Activated CD4-positive, alpha-beta T cell treated with anti-CD3 and anti-CD28 coated beads, Interleukin-2, Interleukin-6, amounts not matched to agents 100 ng/mL and 50 ng/mL, durations not matched to agents 16 hours and 8 hours (primary cell): Measurements from ENCODE around the gene POLD3.

Source experiments
- DNase-seq: peaks from one replicate; pipeline ENCODE4 v3.0.0-alpha.2; 2020

Gene POLD3

DNA sequence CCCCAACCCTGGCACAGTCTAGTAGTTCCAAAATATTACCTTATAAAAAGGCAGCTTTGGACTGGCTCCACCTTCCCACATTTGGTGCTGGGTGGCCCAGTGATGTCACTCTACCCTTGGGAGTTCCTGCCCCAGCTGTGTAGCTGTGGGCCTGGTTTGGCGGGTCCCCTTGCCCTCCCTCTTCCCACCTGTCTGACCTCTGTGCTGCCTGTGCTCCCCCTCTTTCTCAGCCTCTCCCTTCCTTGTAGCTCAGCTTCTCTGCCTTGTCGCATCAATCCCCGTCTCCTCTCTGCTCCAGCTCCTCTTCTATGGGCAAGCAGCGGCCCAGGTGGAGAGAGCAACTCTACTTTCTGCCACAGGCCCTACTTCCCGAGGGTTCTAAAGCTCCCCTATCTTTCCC, 84.2 kb downstream of the POLD3 start:
- no peak for DNase-seq

DNA sequence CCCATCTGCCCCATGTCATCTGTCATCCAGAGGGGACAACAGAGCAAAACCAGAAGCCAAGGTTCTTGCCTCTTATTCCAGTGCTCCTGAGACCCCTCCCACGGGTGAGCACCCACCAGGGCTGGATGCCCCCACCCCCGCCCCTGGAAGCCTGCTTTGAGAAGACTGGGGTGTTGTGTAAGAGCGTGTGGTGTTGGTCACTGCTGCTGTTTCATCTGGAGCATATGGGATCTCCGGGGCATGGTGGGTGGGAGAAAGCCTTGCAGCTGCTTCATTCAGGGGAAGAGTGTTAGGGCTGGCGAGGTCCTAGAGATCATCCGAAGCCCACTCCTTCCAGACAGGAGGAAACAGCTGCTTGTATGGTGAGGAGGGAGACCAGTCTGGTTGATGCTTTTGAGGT, 84.7 kb downstream of the POLD3 start:
- no peak for DNase-seq

DNA sequence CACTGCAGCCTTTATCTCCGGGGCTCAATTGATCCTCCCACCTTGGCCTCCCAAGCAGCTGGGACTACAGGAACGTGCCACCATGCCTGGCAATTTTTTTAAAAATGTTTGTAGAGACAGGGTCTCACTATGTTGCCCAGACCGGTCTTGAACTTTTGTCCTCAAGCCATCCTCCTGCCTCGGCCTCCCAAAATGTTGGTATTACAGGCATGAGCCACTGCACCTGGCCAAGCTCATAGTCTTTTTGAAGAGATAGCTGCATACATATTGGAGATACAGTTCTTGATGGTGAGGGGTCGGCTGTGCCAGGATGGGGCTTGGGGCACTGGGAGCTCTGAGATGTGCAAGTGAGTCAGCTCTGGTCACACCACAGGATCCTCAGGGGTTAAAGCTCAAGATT, 85.7 kb downstream of the POLD3 start:
- no peak for DNase-seq

DNA sequence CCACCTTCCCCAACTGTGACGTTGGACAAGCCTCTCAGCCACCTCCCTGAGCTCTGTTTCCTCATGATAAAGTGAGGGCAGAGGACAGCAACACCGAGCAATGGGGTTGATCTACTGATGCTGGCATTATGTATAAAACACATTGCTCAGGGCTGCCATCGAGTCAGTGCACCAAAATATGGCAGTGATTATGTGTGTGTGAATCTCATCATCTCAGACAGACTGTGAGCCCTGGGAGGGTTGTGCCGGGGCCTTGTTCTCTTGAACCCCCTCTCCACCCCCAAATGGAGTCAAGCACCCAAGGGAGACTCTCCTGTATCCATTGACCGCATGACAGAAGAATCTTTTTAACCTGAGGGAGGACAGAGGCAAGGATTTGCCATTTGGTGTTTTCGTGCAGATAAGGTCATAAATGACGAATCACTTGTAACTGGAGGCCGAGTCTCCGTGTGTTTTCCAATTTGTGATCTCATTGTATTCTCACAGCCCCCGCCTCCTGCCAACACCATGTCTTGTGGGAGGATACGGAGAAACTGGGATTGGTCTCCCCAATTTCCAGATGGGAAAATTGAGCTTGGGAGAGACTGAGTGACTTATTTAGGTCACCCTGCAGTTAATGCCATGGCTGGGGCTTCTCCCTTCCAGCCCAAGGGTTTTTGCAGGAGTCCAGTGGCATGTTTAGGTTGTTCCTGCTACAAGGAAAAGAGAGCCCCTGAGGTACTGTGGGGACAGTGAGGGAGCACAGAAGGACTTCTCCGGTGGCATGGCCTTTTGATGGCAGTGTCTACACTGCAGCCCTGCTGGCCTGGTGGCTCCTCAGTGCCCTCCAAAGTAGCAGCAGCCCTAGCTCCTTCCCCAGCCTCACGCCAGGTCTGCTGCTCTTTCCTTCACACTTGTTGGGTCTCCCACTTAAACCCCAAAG, 86.5 kb downstream of the POLD3 start:
- no peak for DNase-seq

DNA sequence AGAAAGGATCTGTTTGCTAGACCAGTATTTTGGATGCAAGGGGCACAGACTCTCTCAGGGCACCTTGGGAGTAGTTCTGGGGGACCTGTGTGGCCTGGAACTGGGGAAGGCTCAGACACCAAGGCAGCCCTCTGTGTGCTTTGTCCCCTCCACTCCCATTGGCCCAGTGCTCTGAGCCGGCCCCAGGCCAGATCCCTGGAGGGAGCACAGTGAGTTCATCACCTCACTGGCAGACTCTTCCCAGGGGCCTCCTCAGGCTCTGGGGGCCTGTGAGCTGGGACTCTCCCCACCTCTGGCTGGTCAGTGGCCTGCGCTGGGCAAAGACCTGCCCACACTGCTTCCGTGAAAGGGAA, 87.1 kb downstream of the POLD3 start:
- DNase-seq = no peak

DNA sequence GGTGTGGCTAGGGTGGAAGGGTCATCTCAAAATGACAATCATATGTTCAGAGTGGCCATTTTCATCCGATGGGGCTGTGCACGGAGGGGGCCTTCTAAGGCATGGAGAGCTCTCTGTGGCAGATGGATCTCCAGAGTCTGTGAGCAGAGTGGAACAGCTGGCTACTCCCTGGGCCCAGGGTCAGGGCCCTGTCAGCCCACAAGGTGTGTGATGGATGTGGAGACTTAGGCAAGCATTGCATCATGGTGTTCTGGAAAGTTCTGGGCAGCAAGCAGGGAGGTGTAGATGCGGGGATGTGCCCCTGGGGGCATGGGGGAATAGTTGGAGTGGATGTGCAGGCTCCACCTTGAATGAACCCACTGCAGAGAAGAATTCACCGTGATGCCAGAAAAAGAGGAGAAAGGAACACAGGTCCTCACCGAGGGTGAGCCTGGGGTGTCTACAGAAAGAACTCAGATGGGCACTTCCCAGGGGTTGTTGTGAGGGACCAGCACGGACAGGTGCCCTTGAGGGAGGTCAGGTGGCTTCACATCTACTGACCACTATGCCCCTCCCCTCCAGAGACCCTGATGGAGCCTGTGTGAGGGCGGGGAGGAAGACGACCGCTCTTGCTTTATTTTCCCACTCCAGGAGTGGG, 87.8 kb downstream of the POLD3 start:
- no peak for DNase-seq

DNA sequence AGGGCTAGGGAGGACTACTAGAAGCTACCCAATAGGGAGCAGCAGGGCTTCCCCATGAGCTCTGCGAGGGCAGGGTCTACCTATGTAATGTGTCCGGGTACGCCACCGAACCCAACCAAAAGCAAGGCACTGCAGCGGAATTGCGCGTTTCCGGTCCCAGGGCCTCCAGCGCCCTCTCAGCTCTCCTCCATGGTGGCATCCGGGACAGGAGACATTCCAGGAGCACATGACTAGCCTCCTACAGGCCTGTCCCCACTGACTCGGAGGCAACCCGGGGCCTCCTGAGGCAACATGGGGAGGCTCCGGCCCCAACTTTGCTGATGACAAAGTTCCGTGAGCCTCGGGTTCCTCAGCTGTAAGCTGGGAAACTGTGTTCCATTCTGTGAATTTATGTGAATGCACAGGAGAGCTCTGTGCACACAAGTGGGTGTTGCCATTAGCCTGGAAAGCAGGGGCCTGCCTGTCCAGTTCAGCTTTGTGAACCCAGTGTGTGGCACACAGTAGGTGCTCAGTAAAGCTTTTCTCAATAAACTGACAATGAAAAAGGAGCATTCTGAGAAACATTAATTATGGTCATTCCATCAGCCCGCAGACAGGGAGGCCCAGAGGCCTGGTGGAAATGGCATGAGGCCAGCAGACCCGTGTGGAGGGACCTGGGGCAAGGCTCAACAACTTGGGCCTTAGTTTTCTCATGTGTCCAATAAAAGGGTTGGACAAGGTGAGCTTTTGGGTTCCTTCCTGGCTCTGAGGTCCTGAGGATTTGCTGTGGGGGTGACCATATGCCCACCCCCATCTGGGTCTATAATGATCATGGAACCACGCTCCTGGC, 88.5 kb downstream of the POLD3 start:
- DNase-seq = no peak

DNA sequence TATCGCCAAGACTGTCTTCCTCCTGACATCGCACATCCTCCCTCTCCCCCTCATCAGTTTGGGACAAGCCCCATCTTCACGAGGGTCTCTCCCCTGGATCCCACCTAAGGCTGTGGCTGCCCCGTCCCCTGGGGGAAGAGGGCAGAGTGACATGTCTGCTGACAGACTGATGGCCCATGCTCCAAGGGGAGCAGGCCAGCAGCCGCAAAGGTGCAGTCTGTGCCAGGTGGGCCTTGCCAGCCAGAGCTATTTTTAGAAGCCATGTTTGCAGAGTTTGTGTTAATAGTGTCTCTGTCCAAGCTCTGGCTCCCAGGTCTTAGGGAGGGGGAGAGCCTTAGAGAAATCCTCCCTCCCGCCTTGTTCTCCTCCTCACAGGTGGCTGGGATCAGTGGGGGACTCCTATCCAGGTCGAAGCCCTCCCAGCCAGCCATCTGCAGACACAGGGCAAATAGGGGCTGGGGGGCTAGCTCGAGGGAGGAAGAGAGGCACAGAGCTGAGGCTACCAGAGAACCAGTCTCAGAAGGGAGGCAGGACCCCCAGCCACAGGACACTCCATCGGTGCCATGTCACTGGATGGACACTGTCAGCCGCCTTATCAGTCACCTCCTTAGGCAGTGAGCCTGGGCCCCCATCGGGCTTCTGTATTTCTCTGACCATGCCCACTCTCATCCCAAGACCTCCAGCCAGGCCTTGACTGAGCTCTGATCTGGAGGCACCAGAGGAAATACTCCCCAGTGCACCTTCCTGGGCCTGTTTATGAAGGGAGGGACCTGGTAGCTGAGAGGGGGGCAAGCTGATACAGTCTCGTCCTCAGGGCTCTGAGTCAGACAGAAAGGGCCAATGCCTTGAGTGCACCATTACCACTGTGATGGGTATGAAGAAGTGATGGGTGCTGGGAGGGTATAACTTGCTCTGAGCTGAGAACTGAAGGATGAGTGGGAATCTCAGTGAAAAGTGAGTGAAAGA, 89.6 kb downstream of the POLD3 start:
- DNase-seq = no peak

DNA sequence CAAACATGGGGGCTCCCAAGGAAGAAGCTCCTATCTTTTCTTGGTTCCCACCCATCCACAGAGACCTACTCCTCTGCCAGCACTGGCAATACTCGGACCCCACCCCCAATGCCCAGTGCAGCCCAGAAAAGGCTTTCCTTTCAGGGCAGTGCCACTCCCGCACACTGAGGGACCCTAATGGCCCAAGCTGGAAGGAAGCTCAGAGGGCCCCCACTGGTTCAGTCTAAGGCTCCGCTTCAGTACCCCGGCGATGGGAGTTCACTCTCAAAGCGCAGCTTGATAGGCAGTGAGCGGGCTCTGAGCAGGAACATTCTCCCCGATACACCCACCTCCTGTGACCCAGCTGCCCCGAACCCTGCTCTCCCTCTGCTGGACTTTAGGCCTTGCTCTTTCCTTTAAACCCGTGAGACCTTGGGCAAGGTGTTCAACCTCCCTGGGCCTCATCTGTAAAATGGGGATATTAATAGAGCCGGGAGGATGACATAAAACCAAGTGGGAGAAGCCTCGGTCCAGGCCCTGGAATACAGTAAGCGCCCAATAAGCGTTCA, 90.4 kb downstream of the POLD3 start:
- no peak for DNase-seq

DNA sequence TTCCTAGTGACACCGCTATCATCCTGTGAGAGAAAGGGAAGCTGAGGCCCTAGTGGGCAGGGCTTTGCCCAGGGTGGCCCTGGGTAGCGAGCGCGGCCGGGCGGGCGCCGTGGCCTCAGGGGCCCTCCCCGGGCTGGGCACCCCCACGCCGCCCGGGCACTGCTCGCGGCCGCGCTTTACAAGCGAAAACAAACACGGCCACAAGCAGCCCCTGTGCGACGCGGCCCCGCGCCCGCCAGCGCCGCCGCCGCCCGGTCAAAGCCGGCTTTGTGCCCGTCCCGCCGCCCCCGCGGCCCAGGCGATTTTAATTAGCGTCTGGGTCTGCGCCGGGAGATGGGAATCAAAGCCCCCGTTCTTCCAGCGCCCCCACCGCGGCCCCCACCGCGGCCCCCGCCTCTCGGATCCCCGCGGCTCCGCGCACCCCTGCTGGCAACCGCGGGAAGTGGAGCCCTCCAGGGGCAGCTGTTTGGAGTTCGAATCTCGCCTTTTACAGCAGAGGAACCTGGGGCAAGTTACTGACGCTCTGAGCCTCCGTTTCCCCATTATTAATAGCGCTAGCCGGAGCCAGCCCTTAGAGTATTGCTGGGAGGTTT, 91.0 kb downstream of the POLD3 start:
- no peak for DNase-seq

DNA sequence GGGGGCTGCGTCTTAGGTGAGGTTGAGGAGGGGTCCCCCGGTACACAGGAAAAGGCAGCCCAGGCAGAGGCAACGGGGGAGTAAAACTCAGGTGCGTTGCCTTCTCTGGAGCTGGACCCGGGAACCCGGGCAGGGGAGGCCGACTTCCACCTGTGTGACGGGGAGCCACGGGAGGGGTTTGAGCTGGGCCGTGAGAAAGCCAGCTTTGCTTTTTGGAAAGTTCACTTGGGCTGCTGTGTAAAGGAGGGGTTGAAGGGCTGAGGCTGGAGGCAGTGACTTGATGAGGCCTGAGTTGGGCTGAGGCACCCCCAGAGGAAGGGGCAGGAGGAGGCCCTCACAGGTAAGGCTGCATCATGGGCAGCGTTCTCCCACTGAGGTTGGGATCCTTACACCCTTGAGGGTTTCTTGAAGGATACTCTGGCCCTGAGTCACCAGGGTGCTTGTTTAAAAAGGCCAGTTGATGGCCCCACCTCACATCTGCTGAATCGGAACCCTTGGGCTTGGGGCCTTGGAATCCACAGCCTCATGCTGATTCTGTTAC, 91.6 kb downstream of the POLD3 start:
- no peak for DNase-seq

DNA sequence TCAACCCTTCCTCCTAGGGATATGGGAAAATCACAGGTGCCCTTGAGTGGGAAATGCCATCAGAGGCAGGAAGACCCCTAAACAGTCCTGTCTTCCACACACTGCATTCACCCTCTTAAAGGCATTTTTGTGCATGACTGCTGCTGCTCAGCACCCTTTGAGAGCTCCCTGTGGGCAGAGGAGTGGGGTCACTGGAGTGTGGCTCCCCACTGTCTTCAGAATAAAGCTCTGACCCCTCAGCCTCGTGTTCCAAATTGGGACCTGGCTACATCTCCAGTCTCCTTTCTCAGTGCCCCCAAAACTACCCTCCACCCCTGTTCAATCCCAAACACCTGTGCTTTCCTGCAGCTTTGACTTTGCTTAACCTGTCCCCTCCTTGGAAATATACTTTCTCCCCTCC, 92.3 kb downstream of the POLD3 start:
- no peak for DNase-seq

DNA sequence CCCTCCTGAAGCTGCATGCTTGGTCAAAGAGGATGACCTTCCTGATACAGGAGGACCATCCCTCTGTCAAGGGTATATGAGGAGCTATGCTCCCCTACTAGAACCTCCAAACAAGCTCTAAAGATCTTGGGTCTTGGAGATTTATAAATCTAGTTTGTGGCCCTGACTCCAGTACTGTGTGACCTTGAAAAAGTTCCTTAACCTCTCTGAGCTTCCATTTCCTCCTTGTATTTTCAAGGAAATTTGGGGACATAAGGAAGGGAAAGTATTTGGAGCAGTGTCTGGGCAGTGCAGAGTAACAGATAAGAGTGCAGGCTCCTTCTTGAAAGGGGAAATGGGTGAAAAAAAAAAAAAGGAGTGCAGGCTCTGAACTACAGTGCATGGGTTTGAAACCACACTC, 93.0 kb downstream of the POLD3 start:
- no peak for DNase-seq

DNA sequence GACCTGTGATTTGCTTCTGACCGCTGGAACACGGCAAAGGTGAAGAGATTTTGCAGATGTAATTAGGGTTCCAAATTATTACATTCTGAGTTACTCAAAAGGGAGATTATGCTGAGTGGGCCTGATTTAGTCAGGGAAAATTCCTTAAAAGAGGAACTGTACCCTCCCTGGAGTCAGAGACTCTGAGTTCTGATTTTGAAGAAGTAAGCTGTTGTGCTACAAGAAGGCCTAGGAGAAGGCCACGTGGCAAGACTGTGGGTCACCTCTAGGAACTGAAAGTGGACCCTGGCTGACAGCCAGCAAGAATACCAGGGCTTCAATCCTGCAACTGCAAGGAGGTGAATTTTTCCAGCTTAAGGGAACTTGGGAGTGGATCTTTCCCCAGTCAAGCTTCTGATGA, 93.5 kb downstream of the POLD3 start:
- no peak for DNase-seq

DNA sequence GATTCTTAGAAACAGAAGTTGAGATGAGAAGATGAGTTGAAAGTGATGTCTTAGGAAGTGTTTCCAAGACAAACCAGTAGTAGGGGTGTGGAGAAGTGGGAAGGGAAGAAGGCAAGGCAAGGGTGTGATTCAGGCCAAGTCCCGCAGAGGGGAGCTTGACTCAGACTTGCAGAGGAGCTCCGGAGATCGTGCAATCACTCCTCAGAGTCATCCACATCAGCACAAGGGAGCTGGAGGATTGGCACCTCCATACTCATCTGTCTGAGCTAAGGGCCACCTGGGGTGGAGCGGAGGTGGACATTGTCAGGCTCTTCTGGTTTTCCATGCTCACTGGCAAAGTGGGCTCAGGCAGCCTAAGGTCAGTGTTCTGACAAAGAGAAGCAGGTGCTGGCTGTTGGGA, 94.4 kb downstream of the POLD3 start:
- no peak for DNase-seq

DNA sequence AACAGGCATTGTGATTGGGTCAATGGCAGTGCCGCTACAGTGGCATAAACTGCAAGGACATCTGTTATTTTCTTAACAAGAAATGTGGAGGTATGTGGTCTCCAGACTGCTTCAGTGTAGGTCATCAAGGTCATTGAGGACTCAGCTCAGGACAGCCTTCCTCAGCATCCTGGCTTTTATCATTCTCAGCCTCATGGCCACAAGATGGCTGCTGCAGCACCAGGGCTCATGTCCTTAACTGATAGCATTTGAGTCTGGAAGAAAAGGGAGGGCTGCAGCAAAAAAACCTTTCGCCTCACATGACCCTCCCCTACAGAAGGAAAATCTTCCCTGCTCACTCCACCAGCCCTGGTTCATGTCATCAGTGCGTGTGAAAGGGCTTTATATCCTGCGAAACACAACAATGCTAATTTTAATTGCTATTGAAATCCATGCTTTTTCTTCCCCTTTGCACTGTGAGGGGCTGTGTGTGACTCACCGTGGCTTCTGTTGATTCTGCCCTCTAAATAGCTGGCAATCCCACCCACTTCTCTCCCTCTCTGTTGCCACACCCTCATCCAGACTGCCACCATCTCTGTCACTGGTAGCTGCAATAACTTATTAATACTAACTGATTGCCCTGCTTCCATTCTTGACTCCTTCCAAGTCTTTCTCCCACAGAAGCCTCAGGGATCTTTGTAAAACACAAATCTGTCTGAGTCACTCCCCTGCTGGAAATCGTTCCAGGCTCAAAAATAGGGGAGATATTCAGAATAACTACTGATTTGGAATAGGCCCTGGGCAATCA, 95.0 kb downstream of the POLD3 start:
- DNase-seq = no peak

DNA sequence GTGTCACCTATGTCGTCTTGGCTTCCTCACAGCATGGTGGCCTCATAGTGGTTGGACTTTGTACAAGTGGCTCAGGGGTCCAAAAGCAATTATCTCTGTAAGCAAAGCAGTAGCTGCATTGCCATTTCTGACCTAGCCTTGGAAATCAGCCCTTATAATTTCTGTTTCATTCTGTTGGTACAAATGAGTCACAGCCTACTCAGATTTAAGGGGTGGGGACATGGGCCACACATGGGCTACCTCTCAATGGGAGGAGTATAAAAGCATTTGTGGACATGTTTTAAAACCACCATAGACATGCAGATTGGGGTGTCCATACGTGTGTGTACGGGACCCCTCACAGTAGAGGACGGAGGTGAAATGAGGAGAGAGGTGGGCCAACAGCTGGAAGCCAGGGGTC, 97.3 kb downstream of the POLD3 start:
- no peak for DNase-seq

DNA sequence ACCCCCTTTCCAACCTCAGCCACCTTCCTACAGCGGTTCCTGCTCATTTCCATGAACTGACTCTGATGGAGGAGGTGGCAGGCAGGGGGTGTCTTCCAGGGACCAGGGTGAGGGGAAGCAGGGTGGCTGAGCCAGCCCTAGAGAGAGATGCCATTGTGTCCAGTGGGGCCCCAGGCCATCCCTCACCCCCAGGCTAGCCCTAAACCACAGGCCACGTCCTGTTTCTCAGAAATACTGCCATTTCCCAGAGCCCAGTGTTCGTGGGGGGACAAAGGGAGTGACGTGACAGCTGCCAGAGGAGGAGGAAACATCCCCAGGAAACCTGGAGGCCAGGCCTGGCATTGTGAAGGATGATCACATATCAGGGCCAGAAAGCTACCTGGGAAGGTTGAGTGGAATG, 99.4 kb downstream of the POLD3 start:
- no peak for DNase-seq
